Testis (tissue), 2 donors: ENCODE results near the gene RAB3A.

Experiments
- POLR2A ChIP-seq: fragments of 450-650 bp; IDR thresholded peaks from one replicate; pipeline ENCODE4 v1.6.1; 2017; ENCODE audit warnings: antibody characterized with exemption, mild to moderate bottlenecking, moderate library complexity
- TF ChIP-seq, protein P1 (sequence below), 3 experiments: fragments of 450-650 bp in 2 of 3; fragments of 200-600 bp in 1 of 3; sonication (generic) in 1 of 3; IDR thresholded peaks; one replicate each; pipeline ENCODE4 v1.5.1; 2016 to 2019; ENCODE audit warnings: antibody characterized with exemption in 3 of 3, mild to moderate bottlenecking in 2 of 3, moderate library complexity in 1 of 3

- TF ChIP-seq, protein P1, sequence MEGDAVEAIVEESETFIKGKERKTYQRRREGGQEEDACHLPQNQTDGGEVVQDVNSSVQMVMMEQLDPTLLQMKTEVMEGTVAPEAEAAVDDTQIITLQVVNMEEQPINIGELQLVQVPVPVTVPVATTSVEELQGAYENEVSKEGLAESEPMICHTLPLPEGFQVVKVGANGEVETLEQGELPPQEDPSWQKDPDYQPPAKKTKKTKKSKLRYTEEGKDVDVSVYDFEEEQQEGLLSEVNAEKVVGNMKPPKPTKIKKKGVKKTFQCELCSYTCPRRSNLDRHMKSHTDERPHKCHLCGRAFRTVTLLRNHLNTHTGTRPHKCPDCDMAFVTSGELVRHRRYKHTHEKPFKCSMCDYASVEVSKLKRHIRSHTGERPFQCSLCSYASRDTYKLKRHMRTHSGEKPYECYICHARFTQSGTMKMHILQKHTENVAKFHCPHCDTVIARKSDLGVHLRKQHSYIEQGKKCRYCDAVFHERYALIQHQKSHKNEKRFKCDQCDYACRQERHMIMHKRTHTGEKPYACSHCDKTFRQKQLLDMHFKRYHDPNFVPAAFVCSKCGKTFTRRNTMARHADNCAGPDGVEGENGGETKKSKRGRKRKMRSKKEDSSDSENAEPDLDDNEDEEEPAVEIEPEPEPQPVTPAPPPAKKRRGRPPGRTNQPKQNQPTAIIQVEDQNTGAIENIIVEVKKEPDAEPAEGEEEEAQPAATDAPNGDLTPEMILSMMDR (IDR thresholded peaks at IDR 0.05): no peak
- no peak for TF ChIP-seq POLR2A
Measured at GRCh38 chr19:18226956-18227780, 23.3 kb upstream of the RAB3A start.
